WERI-Rb-1 (cell line): ENCODE measurements around the gene TPP2.

Experiments
- DNase-seq: peaks from one replicate; pipeline ENCODE4 v3.0.0-alpha.2; 2020
- H3K27ac ChIP-seq: fragments of 250-450 bp; sonication (Bioruptor Pico); 2 replicates; pipeline ENCODE4 v1.5.1; 2020; ENCODE audit warnings: mild to moderate bottlenecking, moderate library complexity
- H3K27me3 ChIP-seq: fragments of 250-450 bp; sonication (Bioruptor Pico); 2 replicates; pipeline ENCODE4 v1.5.1; 2021; ENCODE audit warnings: mild to moderate bottlenecking, low read depth, moderate library complexity; ENCODE audit not compliant: insufficient read depth, severe bottlenecking
- H3K36me3 ChIP-seq: fragments of 250-450 bp; sonication (Bioruptor Pico); 2 replicates; pipeline ENCODE4 v1.5.1; 2020; ENCODE audit warnings: mild to moderate bottlenecking, moderate library complexity
- H3K4me3 ChIP-seq: 2 replicates; pipeline ENCODE4 v1.5.1; 2011; ENCODE audit warnings: low read depth, mild to moderate bottlenecking, control low read depth, low read length
- H3K9me3 ChIP-seq: fragments of 250-450 bp; sonication (Bioruptor Pico); 2 replicates; pipeline ENCODE4 v1.5.1; 2021; ENCODE audit warnings: mild to moderate bottlenecking, moderate library complexity; ENCODE audit not compliant: severe bottlenecking
- CTCF ChIP-seq: IDR thresholded peaks from 2 replicates; pipeline ENCODE4 v1.5.1; 2011; ENCODE audit warnings: low read depth, mild to moderate bottlenecking, control low read depth, inconsistent platforms, low read length

TPP2 gene

GRCh38 chr13:102648046-102648445 lies 51.3 kb downstream of the TPP2 start:
- peaks cover 91% of the 10 kb centered on the region for H3K36me3 ChIP-seq
- TF ChIP-seq CTCF, result no peak
- H3K27me3 ChIP-seq, result no peaks in the 10 kb centered on the region
- H3K4me3 ChIP-seq, result no peak overlapping the region
- no peak for DNase-seq
- H3K9me3 ChIP-seq, result no peaks in the 10 kb centered on the region
- no peak overlapping the region for H3K27ac ChIP-seq

DNA sequence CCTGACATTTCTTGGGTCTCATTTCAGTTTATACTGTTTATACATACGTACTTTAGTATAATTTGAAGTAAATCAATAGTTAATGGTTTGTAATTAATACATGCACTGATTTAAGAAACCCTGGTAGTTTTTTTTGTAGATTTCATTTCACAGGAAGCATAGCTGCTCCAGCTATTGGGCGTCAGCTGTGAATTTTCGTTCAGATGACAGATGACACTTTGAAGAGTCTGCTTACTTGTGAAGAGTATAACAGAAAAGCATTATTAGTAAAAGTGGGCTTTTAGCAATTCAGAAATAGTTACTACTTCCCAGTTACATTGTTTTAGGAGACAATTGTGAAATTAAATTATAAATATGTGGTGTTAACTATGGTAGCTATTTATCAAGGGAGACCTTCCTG lies 53.7 kb downstream of the TPP2 start:
- Histone ChIP-seq H3K4me3 (no peak overlapping the region), H3K27ac (no peak overlapping the region), H3K36me3 (peaks cover 88% of the 10 kb centered on the region), H3K9me3 (no peaks in the 10 kb centered on the region), H3K27me3 (no peaks in the 10 kb centered on the region)
- no peak for DNase-seq
- TF ChIP-seq CTCF, result no peak

DNA sequence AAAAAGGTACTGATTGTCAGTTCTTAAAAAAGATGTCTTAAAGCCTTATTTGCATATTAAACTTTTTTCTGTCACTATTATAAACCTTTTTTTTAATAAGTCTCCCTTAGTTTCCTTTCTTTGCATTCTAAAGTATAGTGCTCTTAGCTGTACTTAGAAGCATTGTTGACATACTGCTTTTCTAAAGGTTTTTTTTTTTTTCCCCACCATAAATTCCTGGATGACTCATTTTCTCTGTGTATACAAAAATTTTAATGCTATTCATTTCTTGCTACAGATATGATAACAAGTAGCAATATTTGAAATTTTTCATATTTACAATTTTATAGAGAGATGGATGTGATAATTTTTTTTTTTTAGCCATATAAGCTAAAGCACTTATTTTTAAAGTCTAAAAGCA lies 54.6 kb downstream of the TPP2 start:
- Histone ChIP-seq H3K27ac (peak overlapping the region; percentile 72), H3K4me3 (no peak overlapping the region), H3K9me3 (no peaks in the 10 kb centered on the region), H3K27me3 (no peaks in the 10 kb centered on the region), H3K36me3 (peaks cover 88% of the 10 kb centered on the region)
- DNase-seq, result no peak
- no peak for TF ChIP-seq CTCF

DNA sequence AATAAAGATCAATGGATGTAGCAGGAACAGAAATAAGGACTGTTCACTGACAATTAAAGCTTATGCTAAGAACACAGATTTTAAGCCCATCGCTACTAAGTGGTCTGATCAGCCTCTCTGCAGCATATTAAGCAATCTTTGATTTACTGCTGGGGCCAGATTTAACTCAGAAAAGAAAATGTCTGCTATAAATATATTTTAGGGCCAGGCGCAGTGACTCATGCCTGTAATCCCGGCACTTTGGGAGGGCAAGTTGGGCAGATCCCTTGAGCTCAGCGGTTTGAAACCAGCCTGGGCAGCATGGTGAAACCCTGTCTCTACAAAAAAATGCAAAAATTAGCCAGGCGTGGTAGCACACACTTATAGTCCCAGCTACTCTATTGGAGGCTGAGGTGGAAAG lies 55.1 kb downstream of the TPP2 start:
- peak; percentile 77 for DNase-seq
- Histone ChIP-seq H3K36me3 (peaks cover 88% of the 10 kb centered on the region), H3K4me3 (no peak overlapping the region), H3K27me3 (no peaks in the 10 kb centered on the region), H3K9me3 (no peaks in the 10 kb centered on the region), H3K27ac (peak overlapping the region; percentile 72)
- no peak for TF ChIP-seq CTCF

DNA sequence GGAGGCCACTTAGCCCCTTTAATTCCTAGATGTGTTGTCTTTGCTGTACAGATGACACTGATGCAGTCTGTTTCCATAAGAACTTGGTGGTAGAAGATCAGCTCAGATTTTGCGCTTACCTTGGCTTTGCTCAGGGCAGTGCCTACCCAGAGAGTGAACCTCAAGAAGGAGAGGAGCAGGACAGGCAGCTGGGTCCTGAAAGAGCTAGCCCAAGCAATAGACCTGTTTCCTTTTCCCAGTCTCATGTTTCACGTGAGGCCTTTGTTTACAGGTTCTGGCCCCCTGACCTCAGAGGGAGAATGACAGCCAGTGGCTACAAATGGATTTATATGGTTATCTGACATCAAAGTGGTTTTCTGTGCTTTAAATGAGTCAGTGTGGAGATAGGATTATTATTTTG lies 58.0 kb downstream of the TPP2 start:
- TF ChIP-seq CTCF, result no peak
- H3K27ac ChIP-seq, result no peak overlapping the region; the same call in 1 of the 2 replicates
- peaks cover 6% of the 10 kb centered on the region for H3K9me3 ChIP-seq
- no peak for DNase-seq
- H3K4me3 ChIP-seq, result no peak overlapping the region
- H3K27me3 ChIP-seq, result no peaks in the 10 kb centered on the region
- peaks cover 85% of the 10 kb centered on the region for H3K36me3 ChIP-seq

DNA sequence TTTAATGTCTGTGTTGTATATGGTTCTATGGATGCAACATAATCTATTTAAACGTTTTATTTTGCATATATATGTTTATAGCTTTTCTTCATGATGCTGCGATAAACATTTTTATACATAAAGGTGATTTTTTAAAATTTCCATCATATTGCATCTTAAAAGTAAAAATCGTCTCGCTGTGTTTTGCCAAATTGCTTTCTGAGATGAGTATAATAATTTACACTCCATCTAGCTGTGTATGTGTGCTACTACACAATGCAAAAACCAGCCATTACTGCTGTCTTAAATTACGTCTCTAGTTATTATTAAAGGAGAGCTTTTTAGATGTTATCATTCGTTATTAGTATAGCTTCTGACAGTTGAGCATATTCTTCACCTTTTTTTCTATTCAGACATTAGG lies 60.8 kb downstream of the TPP2 start:
- TF ChIP-seq CTCF, result peak; percentile 40; the same call in 1 of the 2 replicates
- peak overlapping the region; percentile 47 for H3K27ac ChIP-seq
- DNase-seq, result no peak
- peaks cover 91% of the 10 kb centered on the region for H3K36me3 ChIP-seq
- H3K27me3 ChIP-seq, result no peaks in the 10 kb centered on the region
- H3K4me3 ChIP-seq, result no peak overlapping the region
- peaks cover 6% of the 10 kb centered on the region for H3K9me3 ChIP-seq
